Motor neuron (in vitro differentiated cells): ENCODE measurements around the gene C1orf141. TPM values are rescaled to one million over a fixed set of nuclear protein-coding genes. Genes with fewer than 3 reads are reported as not detected.
A peak's percentile ranks its signal among the peaks of the same experiment; 100 is the strongest.

ENCODE experiments used
- ATAC-seq, 8 experiments: fragments of 200-7000 bp; cut with Tn5 transposase; replicated peaks in 6 of 8; 2 replicates each; pipeline ENCODE4 v1.8.0; 2021; ENCODE audit warnings: mild to moderate bottlenecking in 8 of 8, moderate library complexity in 8 of 8
- H3K27ac ChIP-seq, 2 donors: fragments of 250-450 bp; sonication (Bioruptor Pico); 2 replicates each; pipeline ENCODE4 v1.9.0; 2021; ENCODE audit warnings: antibody characterized with exemption in 2 of 2, mild to moderate bottlenecking in 2 of 2, moderate library complexity in 1 of 2
- H3K4me1 ChIP-seq, 2 donors: fragments of 250-450 bp; sonication (Bioruptor Pico); replicated peaks in 1 of 2; 2 replicates each; pipeline ENCODE4 v1.6.1; 2021; ENCODE audit warnings: antibody characterized with exemption in 2 of 2, mild to moderate bottlenecking in 2 of 2, moderate library complexity in 1 of 2
- H3K4me3 ChIP-seq, 5 donors: fragments of 250-450 bp; sonication (Bioruptor Pico); 2 replicates each; pipeline ENCODE4 v1.9.0; 2021; ENCODE audit warnings: antibody characterized with exemption in 5 of 5, mild to moderate bottlenecking in 5 of 5, moderate library complexity in 4 of 5
- WGBS, 10 experiments: fragments of 450-650 bp; shearing (Covaris generic); methylation state at CpG; one replicate each; pipeline ENCODE4 v1.0.0; 2022; 5-methylcytosine and 5-hydroxymethylcytosine counted together
- in situ Hi-C, 9 experiments: fragments of 400-800 bp; cut with MboI; loops; one replicate each; pipeline ENCODE4 v1.15.0; 2021; ENCODE audit warnings: low sequenced_read_pairs in 9 of 9, low pct_unique_long_range_greater_than_20kb in 2 of 9; ENCODE audit not compliant: unreplicated experiment in 9 of 9
- total RNA-seq, 8 experiments: library from RNA; unstranded; fragments of 300-600 nt; gene quantifications; 2 replicates each; pipeline versions ENCODE4 v1.2.3 to v1.2.4, GENCODE V29; 2022

The C1orf141 gene
- total RNA-seq, 8 experiments from 2014 or later, result 0.05 to 0.50 (median 0.14) TPM; not detected in 1

- ATAC-seq, result no peak
- 35 to 100% (median 84%) methylated on average over 2 of the region's 2 CpGs for WGBS, 10 experiments
Observed at GRCh38 chr1:67140460-67140859, 5.7 kb upstream of the C1orf141 start.

GRCh38 chr1:67138813-67139499 lies 4.2 kb upstream of the C1orf141 start:
- WGBS, 10 experiments, result 33 to 92% (median 77%) methylated on average over 1 to 3 of the region's 3 CpGs; no CpG with 5 or more reads in 2 of the 10 experiments
- Histone ChIP-seq H3K4me3 (no peak overlapping the region), H3K4me1 (peaks cover 5 to 10% of the 10 kb centered on the region in 2 donors), H3K27ac (no peak overlapping the region)
- ATAC-seq, result no peak
- in situ Hi-C loops, result loop anchor here in 3 of 9 experiments (25.0 kb wide), 1 partner anchor 377 kb away; the partner anchor contains the start of gene DYNLT5 (in 3 of the 3)

More at GRCh38 chr1:67140460-67140859, 5.7 kb upstream of the C1orf141 start:
- no peak overlapping the region for H3K4me3 ChIP-seq
- in situ Hi-C loops, result loop anchor here in 4 of 9 experiments (10.0 to 25.0 kb wide), 2 partner anchors 146 to 378 kb away; partner anchors contain the start of gene DYNLT5 (in 3 of the 4)
- no peaks in the 10 kb centered on the region for H3K4me1 ChIP-seq
- no peak overlapping the region for H3K27ac ChIP-seq

DNA sequence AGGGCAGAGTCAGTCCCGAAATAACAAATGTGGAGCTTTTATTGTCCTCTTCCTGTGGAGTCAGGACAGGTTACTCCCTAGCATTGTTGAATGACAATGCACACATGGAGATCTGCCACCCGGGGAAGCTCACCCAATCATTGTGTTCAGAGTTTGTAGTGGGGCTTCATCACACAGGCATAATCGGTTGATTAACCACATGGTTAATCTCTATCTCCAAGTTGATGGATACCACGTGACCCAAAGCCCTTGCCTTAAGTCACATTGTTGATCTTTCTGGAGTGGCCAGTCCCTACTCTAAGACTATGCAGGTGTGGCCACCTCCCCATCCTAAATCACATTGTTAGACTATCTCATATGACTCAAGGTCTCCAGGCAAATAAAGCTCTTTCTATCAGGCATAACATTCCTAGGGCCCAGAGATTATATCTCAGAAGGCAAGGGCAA lies 2.6 kb upstream of the C1orf141 start:
- Histone ChIP-seq H3K4me3 (no peak overlapping the region), H3K4me1 (peaks cover 5 to 10% of the 10 kb centered on the region in 2 donors), H3K27ac (no peak overlapping the region)
- 8 to 100% (median 33%) methylated on average over 1 to 4 of the region's 4 CpGs; no CpG with 5 or more reads in 3 of the 10 experiments for WGBS, 10 experiments
- in situ Hi-C loops, result loop anchor here in 3 of 9 experiments (25.0 kb wide), 1 partner anchor 375 kb away; the partner anchor contains the start of gene DYNLT5 (in 3 of the 3)
- ATAC-seq, result peak in 1 of 8 experiments; percentile 31

DNA sequence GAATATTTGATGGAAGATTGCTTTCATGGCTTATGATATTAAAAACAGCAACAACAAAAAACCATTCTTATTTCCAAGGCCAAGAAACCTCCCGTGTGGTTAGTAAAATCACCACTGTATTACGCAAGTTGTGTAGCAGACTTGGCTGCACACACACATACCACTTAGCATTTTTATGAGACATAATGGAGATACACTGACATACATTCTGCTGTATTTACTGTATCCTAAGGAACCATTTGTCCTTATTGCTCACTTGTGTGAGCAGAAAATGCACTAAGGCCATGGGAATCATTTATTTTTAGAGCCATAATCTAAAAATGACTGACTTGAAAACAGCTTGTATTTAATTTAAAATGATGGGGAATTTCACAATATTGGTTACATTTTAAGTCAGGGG lies 584 bp upstream of the C1orf141 start:
- Histone ChIP-seq H3K4me3 (no peak overlapping the region), H3K4me1 (peaks cover 5 to 10% of the 10 kb centered on the region in 2 donors), H3K27ac (no peak overlapping the region)
- in situ Hi-C loops, result loop anchor here in 3 of 9 experiments (25.0 kb wide), 1 partner anchor 373 kb away; the partner anchor contains the start of gene DYNLT5 (in 3 of the 3)
- 7 to 91% (median 44%) methylated on average over 1 to 2 of the region's 2 CpGs; no CpG with 5 or more reads in 2 of the 10 experiments for WGBS, 10 experiments
- peak in 5 of 8 experiments; percentile 73 to 98 (median 95) for ATAC-seq

DNA sequence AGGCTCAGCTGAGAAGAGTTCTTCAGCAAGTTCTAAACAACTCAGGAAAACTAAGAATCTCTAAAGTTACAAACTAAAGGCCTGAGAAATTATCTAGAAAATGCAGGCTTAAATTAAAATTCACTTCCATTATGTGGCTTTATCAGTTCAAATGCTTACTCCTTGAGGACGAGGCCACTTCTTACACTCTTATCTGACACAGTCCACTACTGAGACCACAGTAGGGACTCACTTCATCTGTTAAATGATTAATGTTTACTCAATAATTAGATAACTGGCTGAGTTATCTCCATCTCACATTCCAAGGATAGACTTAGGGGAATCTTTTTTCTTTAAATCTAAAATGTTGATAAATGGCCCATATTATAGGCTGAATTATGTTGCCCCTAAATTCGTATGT lies 1.6 kb downstream of the C1orf141 start:
- 96 to 100% (median 100%) methylated on average over 1 to 2 of the region's 2 CpGs; no CpG with 5 or more reads in 2 of the 10 experiments for WGBS, 10 experiments
- no peak overlapping the region for H3K27ac ChIP-seq
- in situ Hi-C loops, result loop anchor here in 3 of 9 experiments (25.0 kb wide), 1 partner anchor 371 kb away; the partner anchor contains the start of gene DYNLT5 (in 3 of the 3)
- H3K4me3 ChIP-seq, result no peak overlapping the region
- peaks cover 5 to 10% of the 10 kb centered on the region in 2 donors for H3K4me1 ChIP-seq
- no peak for ATAC-seq

DNA sequence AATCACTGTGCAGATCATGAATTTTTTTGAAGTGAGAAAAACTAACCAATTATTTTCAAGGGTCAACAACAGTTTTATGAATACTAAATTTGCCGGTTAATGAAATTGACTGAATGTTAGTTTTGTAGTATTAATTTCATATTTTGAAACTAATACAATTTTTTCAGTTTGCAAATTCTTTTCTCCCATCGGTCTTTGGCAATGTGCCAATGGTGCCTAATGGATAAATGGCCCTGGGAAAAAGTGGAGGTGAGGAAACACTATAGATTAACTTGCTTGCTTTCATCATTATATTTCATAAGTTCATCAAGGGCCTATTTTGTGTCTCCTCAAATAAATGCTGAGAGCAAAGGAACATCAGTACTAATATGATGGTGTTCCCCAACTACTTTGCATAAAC lies 4.1 kb downstream of the C1orf141 start:
- H3K4me3 ChIP-seq, result no peak overlapping the region
- ATAC-seq, result no peak
- no peak overlapping the region for H3K27ac ChIP-seq
- H3K4me1 ChIP-seq, result peaks cover 5 to 10% of the 10 kb centered on the region in 2 donors
- WGBS, 10 experiments, result 22 to 100% (median 79%) methylated on average over 1 to 2 of the region's 2 CpGs
- in situ Hi-C loops, result loop anchor here in 3 of 9 experiments (25.0 kb wide), 1 partner anchor 368 kb away; the partner anchor contains the start of gene DYNLT5 (in 3 of the 3)

DNA sequence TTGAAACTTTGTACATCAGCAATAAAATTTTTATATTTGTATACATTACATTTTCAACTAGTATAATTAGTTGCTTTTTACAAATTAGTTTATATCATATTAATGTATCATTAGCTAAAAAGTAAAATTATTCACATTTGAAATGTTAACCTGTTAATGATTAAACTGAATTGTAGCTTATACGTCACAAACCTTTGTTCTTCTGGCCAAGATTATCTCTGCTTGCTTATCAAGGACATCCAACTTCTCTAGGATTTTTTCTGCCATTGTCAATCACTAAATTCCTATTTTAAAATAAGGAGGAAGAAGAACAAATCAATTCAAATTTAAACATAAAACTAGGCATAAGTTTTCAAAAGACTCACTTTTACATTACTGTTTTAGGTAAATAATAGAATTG lies 7.8 kb downstream of the C1orf141 start:
- WGBS, 10 experiments, result 17 to 100% (median 88%) methylated on average over 1 of the region's 1 CpG; no CpG with 5 or more reads in 1 of the 10 experiments
- H3K4me3 ChIP-seq, result no peak overlapping the region
- H3K4me1 ChIP-seq, result no peaks in the 10 kb centered on the region
- in situ Hi-C loops, result loop anchor here in 3 of 9 experiments (25.0 kb wide), 1 partner anchor 365 kb away; the partner anchor contains the start of gene DYNLT5 (in 3 of the 3)
- no peak for ATAC-seq
- no peak overlapping the region for H3K27ac ChIP-seq

GRCh38 chr1:67126111-67126746 lies 8.5 kb downstream of the C1orf141 start:
- in situ Hi-C loops, result loop anchor here in 3 of 9 experiments (25.0 kb wide), 1 partner anchor 364 kb away; the partner anchor contains the start of gene DYNLT5 (in 3 of the 3)
- peak in 1 of 8 experiments; percentile 39 for ATAC-seq
- H3K4me1 ChIP-seq, result no peaks in the 10 kb centered on the region
- no peak overlapping the region for H3K4me3 ChIP-seq
- no peak overlapping the region for H3K27ac ChIP-seq
- WGBS, 10 experiments, result 45 to 100% (median 76%) methylated on average over 1 to 5 of the region's 5 CpGs

GRCh38 chr1:67124455-67124854 lies 10.3 kb downstream of the C1orf141 start:
- WGBS, 10 experiments, result 50 to 100% (median 72%) methylated on average over 2 to 4 of the region's 4 CpGs; no CpG with 5 or more reads in 6 of the 10 experiments
- in situ Hi-C loops, result no loop called here
- no peak for ATAC-seq

DNA sequence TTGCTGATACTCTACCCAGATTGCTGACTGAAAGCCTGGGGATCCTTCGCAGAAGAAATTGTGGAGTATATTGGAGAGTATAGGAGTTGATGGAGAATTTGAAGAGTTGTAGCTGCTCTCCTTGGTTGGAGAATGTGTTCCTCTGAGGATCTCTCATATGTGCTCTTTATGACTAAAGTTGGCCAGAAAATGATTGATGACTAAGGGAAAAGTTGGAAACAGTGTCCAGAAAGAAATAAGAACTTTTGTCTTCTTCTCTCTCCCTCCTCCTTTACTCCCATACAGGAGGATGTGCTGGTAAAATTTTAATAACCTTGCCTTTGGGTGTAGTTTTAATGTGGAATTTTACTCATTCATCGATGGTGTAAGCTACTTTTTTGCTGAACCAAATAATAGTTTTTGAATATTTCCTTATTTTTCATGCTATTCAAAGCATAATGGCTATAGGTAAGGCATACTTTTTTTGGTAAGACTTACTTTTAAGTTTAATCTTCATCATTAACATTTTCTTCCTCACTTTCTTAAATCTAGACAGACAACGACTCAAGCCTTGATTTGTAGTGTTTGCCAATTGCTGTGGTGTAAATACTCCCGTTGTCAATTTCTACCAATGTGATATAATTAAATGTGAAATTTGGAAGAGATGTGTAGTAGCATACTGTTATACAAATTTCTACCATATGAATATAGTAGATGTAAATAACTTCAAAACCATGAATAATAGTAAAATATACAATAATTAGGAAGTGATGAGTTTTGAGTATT lies 13.7 kb downstream of the C1orf141 start:
- H3K4me1 ChIP-seq, result no peaks in the 10 kb centered on the region
- in situ Hi-C loops, result no loop called here
- 31 to 96% (median 82%) methylated on average over 1 to 4 of the region's 4 CpGs for WGBS, 10 experiments
- ATAC-seq, result no peak
- H3K4me3 ChIP-seq, result no peak overlapping the region
- H3K27ac ChIP-seq, result no peak overlapping the region

More at GRCh38 chr1:67124455-67124854, 10.3 kb downstream of the C1orf141 start:
- Histone ChIP-seq H3K4me3 (no peak overlapping the region), H3K27ac (no peak overlapping the region), H3K4me1 (no peaks in the 10 kb centered on the region)

- Histone ChIP-seq H3K4me1 (no peaks in the 10 kb centered on the region), H3K27ac (no peak overlapping the region), H3K4me3 (no peak overlapping the region)
- WGBS, 10 experiments, result 20 to 79% (median 53%) methylated on average over 1 to 3 of the region's 3 CpGs; no CpG with 5 or more reads in 1 of the 10 experiments
- ATAC-seq, result no peak
- in situ Hi-C loops, result no loop called here
Observed at GRCh38 chr1:67118646-67119045, 16.1 kb downstream of the C1orf141 start.

DNA sequence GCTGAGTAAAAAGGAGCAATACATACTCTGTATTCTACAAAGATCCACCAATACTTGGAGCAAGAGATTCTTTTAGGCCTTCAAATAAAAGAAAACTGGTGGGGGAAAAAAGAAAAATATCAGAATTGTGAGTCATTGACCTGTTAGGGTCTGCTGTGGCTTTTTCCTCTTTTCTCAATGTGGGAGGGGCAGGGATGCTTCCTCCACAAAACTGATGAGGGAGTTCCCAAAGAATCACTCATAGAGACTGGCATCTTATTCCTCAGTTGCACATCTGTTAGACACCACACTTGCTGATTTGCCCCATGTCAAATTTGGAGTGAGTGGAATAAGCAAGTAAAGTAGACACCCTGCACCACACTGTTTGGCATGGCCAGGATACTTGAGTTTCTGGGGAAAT lies 16.6 kb downstream of the C1orf141 start:
- Histone ChIP-seq H3K27ac (no peak overlapping the region), H3K4me1 (no peaks in the 10 kb centered on the region), H3K4me3 (no peak overlapping the region)
- in situ Hi-C loops, result no loop called here
- ATAC-seq, result no peak
